A549 treated with AZD9567 at 1 μM for 4 hours (cell line): ENCODE results near the gene CETP. TPM values are rescaled to one million over a fixed set of nuclear protein-coding genes. Genes with fewer than 3 reads are reported as not detected.

Experiments
- total RNA-seq: library from RNA; stranded (reverse); fragments of 200-300 nt; extraction: Qiagen RNA extraction; gene quantifications from 5 replicates; pipeline ENCODE4 v1.2.3, GENCODE V29; 2022; ENCODE audit not compliant: insufficient read depth

CETP gene
- total RNA-seq: not detected in 5 replicates

DNA sequence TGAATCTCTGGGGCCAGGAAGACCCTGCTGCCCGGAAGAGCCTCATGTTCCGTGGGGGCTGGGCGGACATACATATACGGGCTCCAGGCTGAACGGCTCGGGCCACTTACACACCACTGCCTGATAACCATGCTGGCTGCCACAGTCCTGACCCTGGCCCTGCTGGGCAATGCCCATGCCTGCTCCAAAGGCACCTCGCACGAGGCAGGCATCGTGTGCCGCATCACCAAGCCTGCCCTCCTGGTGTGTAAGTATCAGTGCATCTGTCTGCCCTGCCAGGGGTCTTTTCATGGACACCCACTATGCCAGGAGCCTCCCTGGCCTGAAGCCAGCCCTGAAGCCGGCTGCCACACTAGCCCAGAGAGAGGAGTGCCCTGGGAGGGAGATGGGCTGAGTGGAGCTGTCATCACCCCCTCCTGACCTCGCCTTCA lies at the start of gene CETP:
Gene CETP (plus strand): TSS at position 100 of the 431 bp plus-strand sequence. CDS start 30 bp downstream, at position 130.

GRCh38 chr16:56931892-56932720 lies 29.6 kb upstream of the CETP start, which contains the start of gene HERPUD1:
HERPUD1 (plus strand) TSS chr16:56932142; CDS start chr16:56932245, 103 bp downstream.

GRCh38 chr16:56988948-56989945 lies 27.5 kb downstream of the CETP start, which contains the start of gene NLRC5:
NLRC5 (plus strand) TSS chr16:56989557; CDS start chr16:57020713, 31,156 bp downstream.

Other genes starting within 250 kb of the CETP start
- gene NUP93, start 231.8 kb upstream of the CETP start, total RNA-seq: 95.5 to 109 TPM (median 100 TPM) in 5 replicates
- 0.03 TPM in 1 of 5 replicates, not detected in the others for gene SLC12A3, start 96.7 kb upstream of the CETP start, total RNA-seq
- gene HERPUD1, start 29.8 kb upstream of the CETP start, total RNA-seq: 94.5 to 123 TPM (median 97.4 TPM) in 5 replicates
- gene NLRC5, start 27.6 kb downstream of the CETP start, total RNA-seq: 3.0 to 4.2 TPM (median 3.6 TPM) in 5 replicates
- gene CPNE2, start 130.6 kb downstream of the CETP start, total RNA-seq: 41.8 to 46.9 TPM (median 43.6 TPM) in 5 replicates
- 88.3 to 119 TPM (median 92.3 TPM) in 5 replicates for gene PSME3IP1, start 224.1 kb downstream of the CETP start, total RNA-seq
- gene RSPRY1, start 224.4 kb downstream of the CETP start, total RNA-seq: 27.0 to 31.4 TPM (median 30.1 TPM) in 5 replicates